Measurements from ENCODE around the gene HOXD12.

HOXD12 gene

DNA sequence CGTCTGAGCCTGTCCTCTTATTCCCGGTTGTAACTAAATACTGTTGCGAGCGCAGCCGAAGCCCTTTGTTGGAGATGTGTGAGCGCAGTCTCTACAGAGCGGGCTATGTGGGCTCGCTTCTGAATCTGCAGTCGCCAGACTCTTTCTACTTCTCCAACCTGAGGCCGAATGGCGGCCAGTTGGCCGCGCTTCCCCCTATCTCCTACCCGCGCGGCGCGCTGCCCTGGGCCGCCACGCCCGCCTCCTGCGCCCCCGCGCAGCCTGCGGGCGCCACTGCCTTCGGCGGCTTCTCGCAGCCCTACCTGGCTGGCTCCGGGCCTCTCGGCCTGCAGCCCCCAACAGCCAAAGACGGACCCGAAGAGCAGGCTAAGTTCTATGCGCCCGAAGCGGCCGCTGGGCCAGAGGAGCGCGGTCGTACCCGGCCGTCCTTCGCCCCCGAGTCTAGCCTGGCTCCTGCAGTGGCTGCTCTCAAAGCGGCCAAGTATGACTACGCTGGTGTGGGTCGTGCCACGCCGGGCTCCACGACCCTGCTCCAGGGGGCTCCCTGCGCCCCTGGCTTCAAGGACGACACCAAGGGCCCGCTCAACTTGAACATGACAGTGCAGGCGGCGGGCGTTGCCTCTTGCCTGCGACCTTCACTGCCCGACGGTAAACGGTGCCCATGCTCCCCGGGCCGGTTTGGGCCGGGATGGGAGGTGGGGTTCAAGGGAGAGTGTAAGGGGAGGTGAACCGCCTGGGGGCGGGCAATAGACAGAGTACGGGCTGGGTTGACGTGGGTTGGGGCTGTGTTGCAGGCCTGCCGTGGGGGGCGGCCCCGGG, at the start of gene HOXD12:
TSS of gene HOXD12 (plus strand) at position 68 of the 819 bp plus-strand sequence. CDS start at position 75, 7 bp downstream.
- no peak for DNase-seq

GRCh38 chr2:176056406-176056805, 43.2 kb upstream of the HOXD12 start:
- DNase-seq, result peak; percentile 22

GRCh38 chr2:176063958-176064357, 35.6 kb upstream of the HOXD12 start:
- no peak for DNase-seq

DNA sequence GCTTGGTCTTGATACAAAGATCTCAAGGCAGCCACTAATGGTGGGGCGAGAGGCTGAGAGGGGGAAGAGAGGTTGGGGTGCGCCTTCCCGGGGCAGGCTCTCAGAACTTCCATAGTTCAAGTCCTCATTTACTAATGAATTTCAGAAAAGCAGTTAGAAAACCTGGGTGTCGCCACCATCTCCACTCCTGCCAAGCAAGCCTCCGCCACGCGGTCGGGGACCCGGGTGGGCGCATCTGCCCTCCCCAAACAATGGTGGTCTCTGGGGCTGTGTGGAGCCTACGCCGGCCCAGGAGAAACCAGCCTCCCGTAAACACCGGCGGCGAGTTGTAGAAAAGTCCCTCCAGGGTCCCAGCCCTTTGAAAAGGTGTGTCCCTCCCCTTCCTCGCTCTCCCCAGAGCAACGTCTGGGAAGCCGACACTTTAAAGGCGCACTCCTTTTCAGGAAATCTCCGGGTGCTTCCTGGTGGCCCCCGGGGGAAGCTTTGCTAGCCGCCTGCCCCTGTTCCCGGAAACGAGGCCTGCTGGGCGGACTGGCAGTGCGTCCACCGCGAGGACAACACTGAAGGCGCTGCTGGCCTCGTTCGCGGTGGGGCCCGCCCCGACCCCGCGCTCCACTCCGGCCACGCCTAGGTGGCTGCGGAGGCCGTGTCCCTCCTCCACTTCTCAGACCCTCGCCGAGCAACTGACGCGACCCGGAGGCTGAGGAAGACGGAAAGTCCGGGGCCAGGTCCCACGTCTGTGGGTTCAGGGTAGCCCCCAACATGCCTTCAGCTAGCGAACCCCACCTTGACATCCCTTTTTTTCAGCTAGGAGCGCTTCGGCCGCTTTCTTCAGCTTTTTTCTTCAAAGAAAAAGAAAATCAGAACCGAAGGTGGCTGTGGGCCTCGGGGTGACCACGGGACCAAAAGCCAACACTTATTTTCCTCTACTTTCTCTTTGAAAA, 32.7 kb upstream of the HOXD12 start:
- DNase-seq, result no peak

- no peak for DNase-seq
Measured at GRCh38 chr2:176067589-176068418, 31.8 kb upstream of the HOXD12 start.

DNA sequence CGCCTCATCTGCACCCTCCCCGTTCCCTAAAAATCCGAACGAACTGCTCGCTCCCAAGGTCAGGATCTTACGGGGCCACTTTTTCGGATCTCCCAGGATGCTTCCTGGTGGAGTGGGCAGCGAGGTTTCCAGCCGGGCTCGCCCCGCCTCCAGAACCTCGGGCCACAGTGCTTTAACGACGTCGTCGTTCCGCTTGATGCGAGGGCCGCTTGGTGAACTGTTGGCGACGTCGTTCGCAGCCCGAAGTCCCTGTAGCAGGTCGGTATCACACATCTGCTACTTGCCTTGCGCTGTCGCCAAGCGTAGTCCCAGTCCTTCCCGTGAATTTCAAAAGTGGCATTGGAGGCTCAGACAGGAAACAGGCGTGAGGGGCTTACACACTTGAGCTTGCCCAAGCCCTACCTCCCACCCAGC, 31.2 kb upstream of the HOXD12 start:
- no peak for DNase-seq

DNA sequence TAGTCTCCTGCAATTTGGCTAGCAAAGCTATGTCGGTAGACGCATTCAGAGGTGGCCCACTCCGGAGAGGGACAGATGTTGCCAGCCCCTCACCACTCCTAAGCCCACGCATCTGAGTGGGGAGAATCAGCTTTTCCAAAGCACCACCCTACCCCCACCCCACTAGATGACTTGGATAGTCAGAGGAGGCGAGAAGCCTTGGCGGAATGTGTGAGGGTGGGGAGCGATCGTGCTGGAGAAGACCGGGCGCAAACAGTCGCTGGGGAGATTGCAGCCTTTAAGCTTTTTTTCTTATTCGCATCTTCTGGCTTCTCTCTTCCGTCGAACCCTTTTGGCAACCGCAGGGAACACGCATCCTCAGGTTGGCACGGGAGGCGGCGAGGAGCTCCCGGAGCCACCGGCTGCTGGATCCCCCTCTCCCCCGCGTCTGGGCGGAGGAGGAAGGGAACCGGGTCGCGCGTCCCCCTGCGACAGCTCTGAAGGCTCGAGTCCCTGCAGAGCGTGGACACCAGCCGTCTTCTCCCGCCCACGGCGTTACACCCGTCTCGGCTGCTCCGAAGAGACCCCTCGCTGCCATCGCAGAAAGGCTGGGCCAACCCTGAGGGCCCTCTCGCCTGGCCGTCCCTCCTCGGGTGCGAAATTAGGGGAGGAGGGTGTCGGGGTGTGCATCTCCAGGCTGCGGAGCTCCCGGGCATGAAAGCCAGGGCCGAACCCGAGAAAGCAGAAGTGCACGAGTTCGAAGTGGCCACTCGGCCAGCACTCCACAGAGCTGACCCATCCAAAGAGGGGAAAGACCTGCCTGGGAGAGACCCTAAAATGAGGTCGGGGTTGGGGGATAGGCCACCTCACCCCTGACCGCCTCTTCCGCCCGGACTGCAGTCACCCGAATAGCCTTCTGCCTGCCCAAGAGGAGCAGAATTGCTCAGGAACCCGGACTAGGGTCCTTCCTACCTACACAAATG, 28.0 kb upstream of the HOXD12 start:
- no peak for DNase-seq

- no peak for DNase-seq
Measured at GRCh38 chr2:176072292-176072669, 27.3 kb upstream of the HOXD12 start.

- no peak for DNase-seq
Measured at GRCh38 chr2:176072951-176073904, 26.4 kb upstream of the HOXD12 start.

DNA sequence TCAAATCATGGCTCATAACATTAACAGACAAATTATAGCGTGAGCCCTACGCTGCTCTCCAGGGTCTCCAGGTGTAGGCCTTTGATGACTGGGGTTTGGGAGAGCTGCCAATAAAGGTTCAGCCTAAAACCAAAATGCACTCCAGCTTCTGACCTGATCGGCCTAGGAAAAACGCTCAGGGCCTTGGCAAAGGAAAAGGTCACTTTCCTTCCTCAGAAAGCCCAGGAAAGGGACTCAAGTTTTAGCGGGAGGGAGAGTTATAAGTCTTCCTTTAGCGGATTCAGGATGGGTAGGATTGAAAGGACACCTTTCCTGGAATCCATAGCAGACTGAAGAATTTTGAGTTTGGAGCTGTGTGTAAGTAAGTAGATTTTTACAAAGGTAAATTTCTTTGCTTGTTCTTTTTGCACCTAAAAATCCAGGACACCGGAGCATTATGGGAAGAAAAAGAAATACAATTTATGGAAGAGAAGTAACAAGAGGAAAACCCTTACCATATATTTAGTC, 24.6 kb upstream of the HOXD12 start:
- DNase-seq, result no peak

- DNase-seq, result no peak
Measured at GRCh38 chr2:176075481-176075880, 24.1 kb upstream of the HOXD12 start.

DNA sequence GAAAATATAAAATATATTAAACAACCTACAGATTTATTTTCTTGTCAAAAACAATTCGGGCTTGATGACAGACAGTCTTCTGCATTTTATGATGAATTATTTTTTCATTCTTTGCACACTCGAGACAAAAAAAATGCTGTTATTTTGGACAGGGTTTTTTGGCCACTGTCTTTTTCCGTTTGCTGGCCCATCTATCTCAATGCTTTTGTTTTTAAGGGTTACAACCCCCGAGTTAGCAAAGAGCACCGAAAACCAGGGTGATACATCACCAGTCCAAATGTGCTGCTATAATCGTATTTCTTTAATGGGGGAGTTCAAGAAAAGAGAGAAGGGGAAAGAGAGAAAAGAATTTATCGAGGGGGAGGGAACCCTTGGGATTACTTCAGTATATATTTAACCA, 23.5 kb upstream of the HOXD12 start:
- no peak for DNase-seq

GRCh38 chr2:176076796-176077195, 22.8 kb upstream of the HOXD12 start:
- DNase-seq, result no peak

DNA sequence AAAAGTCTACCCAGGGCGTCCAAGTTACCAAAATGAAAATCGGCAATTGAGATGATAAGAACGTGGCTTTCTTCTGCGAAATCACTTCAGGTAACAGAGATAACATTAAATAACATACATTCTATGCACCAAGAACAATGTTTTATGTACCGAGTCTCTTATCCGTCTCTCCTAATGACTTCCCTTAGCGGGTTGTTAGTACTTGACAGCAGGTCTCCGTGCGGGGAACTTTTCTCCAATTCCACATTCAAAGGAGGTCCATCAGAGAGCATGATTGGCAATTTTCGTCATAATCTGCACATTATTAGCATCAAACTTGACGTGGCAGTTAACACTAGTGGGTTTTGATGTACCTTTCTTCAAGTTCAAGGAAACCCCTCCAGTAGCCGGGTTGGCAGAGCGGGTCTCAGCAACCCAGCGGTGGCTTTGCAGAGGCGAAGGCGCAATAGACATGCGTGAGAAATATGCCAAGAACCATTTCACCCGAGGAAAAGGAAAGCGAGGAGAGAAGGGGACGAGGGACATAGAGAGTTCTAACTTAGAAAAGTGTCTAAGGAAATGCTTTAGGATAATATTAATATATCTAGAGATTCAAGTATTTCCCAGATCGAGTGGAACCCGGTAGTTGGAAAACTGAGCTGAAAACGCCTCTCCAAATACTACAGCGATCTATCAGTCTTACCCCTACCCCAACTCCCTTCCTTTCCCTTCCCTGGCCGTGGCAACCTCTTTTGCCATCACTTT, 20.9 kb upstream of the HOXD12 start:
- no peak for DNase-seq

- no peak for DNase-seq
Measured at GRCh38 chr2:176079285-176079830, 20.2 kb upstream of the HOXD12 start.

GRCh38 chr2:176079831-176080539, 19.6 kb upstream of the HOXD12 start:
- peak; percentile 59 for DNase-seq

DNA sequence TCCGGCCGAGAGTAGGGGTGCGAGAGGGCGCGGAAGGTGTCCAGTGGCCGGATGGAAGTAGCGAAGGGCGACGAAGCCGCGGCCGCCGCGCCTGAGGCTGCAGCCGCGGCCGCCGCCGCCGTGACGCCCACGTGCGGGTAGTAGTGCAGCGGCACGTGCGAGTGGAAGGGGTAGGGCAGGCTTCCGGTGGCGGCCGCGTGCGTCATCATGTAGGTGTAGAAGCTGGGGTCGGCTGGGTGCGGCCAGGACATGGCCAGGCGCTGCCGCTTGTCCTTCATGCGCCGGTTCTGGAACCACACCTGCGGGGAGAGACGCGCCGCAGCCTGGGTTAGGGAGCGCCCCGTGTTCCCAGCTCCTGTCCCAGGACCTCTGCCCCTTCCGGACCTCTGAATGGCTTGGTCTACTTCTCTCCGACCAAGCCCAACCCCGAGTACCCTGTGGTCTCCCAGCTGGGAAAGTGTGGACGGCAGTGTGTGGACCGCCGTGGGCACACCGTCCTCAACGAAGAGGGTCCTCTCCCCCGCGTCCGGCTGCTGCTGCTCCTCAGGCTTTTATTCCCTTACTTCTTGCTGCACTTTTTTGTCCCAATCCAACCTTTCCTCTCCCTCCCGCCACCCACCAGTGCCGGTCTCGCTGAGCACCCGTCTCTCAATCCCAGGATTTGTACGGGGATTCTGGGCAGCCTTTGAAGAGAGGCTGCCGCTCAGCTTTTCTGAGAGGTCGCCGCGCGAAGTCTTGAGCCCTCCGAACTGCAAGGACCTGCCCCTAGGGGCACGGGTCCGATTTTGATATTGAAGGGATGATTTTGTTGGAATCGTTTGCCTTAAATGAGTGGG, 18.8 kb upstream of the HOXD12 start:
- DNase-seq, result no peak
